ENCODE data around the gene TEAD1.

Gene TEAD1

GRCh38 chr11:12667646-12668045 is 6.6 kb upstream of the TEAD1 start:
- no peak for DNase-seq

GRCh38 chr11:12668166-12668565 is 6.1 kb upstream of the TEAD1 start:
- no peak for DNase-seq

- no peak for DNase-seq
Observed at GRCh38 chr11:12669930-12670329, 4.3 kb upstream of the TEAD1 start.

GRCh38 chr11:12671370-12671769 is 2.9 kb upstream of the TEAD1 start:
- DNase-seq: no peak

- no peak for DNase-seq
Observed at GRCh38 chr11:12673601-12673923, 659 bp upstream of the TEAD1 start.

- no peak for DNase-seq
Observed at GRCh38 chr11:12674571-12674935, 332 bp downstream of the TEAD1 start.

- DNase-seq: no peak
Observed at GRCh38 chr11:12674936-12675696, 895 bp downstream of the TEAD1 start.

GRCh38 chr11:12675951-12676711 is 1.9 kb downstream of the TEAD1 start:
- no peak for DNase-seq

- DNase-seq: no peak
Observed at GRCh38 chr11:12677131-12677530, 2.9 kb downstream of the TEAD1 start.

- no peak for DNase-seq
Observed at GRCh38 chr11:12678092-12678491, 3.9 kb downstream of the TEAD1 start.

- DNase-seq: no peak
Observed at GRCh38 chr11:12678991-12679390, 4.8 kb downstream of the TEAD1 start.

GRCh38 chr11:12679471-12679870 is 5.2 kb downstream of the TEAD1 start:
- no peak for DNase-seq

- DNase-seq: peak; percentile 3
Observed at GRCh38 chr11:12680246-12680939, 6.2 kb downstream of the TEAD1 start.

GRCh38 chr11:12680940-12681258 is 6.7 kb downstream of the TEAD1 start:
- no peak for DNase-seq

GRCh38 chr11:12681466-12681865 is 7.2 kb downstream of the TEAD1 start:
- DNase-seq: no peak

GRCh38 chr11:12682288-12682687 is 8.1 kb downstream of the TEAD1 start:
- DNase-seq: no peak

- DNase-seq: no peak
Observed at GRCh38 chr11:12682737-12683500, 8.7 kb downstream of the TEAD1 start.

- no peak for DNase-seq
Observed at GRCh38 chr11:12683874-12684273, 9.7 kb downstream of the TEAD1 start.

- DNase-seq: no peak
Observed at GRCh38 chr11:12684315-12684714, 10.1 kb downstream of the TEAD1 start.

GRCh38 chr11:12684816-12685215 is 10.6 kb downstream of the TEAD1 start:
- no peak for DNase-seq

- DNase-seq: no peak
Observed at GRCh38 chr11:12685229-12685628, 11.0 kb downstream of the TEAD1 start.

GRCh38 chr11:12686246-12687060 is 12.2 kb downstream of the TEAD1 start:
- no peak for DNase-seq

GRCh38 chr11:12687216-12687623 is 13.0 kb downstream of the TEAD1 start:
- DNase-seq: no peak

Measured in SHP77 treated with DMSO at 0.1 percent for 48 hours (cell line).